Astrocyte of the spinal cord (primary cell): ENCODE results near the gene MAMSTR.
"Not testable (repeated sequence)": the region's sequence is repeated elsewhere in the genome, so short reads cannot be mapped to it uniquely, and the experiment has no call there.

Experiments used
- DNase-seq: peaks from one replicate; pipeline ENCODE4 v3.0.0; 2011; ENCODE audit warnings: low read depth, low spot score
- H3K4me3 ChIP-seq: 2 replicates; pipeline ENCODE4 v1.5.1; 2011; ENCODE audit warnings: low read depth, mild to moderate bottlenecking, low read length, moderate library complexity
- in situ Hi-C: cut with HindIII; loops from 2 replicates; pipeline ENCODE4 v1.10.0; 2017; ENCODE audit warnings: low sequenced_read_pairs
- TF ChIP-seq, protein P1 (sequence below): IDR thresholded peaks from 2 replicates; pipeline ENCODE4 v1.5.1; 2012; ENCODE audit warnings: low read depth, mild to moderate bottlenecking, low read length, inconsistent platforms

The MAMSTR gene

DNA sequence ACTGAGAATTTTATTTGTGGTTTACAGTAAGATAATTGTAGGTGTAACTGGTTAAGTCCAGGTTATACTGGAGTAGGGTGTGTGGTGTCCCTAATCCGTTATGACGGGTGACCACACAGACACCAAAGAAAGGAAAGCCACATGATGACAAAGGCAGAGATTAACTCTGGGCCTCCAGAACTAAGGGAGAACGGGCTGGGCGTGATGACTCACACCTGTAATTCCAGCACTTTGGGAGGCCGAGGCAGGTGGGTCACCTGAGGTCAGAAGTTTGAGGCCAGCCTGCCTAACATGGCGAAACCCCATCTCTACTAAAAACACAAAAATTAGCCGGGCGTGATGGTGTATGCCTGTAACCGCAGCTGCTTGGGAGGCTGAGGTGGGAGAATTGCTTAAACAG is 33.9 kb downstream of the MAMSTR start:
- no peak overlapping the region for H3K4me3 ChIP-seq
- no peak for DNase-seq
- in situ Hi-C loops = no loop called here
- TF ChIP-seq, protein P1, sequence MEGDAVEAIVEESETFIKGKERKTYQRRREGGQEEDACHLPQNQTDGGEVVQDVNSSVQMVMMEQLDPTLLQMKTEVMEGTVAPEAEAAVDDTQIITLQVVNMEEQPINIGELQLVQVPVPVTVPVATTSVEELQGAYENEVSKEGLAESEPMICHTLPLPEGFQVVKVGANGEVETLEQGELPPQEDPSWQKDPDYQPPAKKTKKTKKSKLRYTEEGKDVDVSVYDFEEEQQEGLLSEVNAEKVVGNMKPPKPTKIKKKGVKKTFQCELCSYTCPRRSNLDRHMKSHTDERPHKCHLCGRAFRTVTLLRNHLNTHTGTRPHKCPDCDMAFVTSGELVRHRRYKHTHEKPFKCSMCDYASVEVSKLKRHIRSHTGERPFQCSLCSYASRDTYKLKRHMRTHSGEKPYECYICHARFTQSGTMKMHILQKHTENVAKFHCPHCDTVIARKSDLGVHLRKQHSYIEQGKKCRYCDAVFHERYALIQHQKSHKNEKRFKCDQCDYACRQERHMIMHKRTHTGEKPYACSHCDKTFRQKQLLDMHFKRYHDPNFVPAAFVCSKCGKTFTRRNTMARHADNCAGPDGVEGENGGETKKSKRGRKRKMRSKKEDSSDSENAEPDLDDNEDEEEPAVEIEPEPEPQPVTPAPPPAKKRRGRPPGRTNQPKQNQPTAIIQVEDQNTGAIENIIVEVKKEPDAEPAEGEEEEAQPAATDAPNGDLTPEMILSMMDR = no peak

DNA sequence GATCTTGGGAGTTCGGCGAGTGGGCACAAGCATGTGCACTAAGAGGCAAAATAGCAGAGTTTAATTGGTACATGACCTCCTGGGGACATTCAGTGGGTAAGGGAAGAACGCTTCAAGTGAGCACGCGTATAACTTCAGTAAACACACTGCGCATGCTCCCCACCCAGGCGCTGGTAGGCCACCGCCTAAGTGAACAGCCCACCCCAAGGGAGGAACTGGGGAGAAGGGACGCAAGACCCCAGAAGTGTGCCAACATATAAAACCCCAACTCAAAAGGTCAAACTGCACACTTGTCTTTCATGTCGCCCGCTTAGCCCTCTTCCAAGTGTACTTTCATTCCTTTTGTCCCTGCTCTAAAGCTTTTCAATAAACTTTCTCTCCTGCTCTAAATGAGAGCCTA is 36.2 kb downstream of the MAMSTR start:
- in situ Hi-C loops = no loop called here
- DNase-seq = peak; percentile 62
- TF ChIP-seq, protein P1 = no peak
- H3K4me3 ChIP-seq = peak overlapping the region; percentile 18

DNA sequence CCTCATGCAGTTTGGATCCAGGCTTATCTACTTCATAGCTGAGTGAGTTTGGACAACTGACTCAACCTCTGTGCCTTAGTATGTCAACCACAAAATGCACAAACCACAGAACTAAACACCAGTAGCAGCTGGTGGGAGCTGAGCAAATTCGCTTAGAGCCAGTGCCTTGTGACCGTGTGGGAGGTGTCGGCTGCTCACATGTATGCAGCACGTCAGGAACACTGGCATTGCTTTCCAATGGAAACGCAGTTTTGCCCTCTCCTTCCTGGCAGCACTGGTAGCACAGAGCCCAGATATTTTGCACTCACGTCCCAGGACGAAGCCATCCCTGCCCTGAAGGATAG is 38.4 kb downstream of the MAMSTR start:
- in situ Hi-C loops = no loop called here
- no peak overlapping the region for H3K4me3 ChIP-seq
- TF ChIP-seq, protein P1 = no peak
- DNase-seq = peak; percentile 56

DNA sequence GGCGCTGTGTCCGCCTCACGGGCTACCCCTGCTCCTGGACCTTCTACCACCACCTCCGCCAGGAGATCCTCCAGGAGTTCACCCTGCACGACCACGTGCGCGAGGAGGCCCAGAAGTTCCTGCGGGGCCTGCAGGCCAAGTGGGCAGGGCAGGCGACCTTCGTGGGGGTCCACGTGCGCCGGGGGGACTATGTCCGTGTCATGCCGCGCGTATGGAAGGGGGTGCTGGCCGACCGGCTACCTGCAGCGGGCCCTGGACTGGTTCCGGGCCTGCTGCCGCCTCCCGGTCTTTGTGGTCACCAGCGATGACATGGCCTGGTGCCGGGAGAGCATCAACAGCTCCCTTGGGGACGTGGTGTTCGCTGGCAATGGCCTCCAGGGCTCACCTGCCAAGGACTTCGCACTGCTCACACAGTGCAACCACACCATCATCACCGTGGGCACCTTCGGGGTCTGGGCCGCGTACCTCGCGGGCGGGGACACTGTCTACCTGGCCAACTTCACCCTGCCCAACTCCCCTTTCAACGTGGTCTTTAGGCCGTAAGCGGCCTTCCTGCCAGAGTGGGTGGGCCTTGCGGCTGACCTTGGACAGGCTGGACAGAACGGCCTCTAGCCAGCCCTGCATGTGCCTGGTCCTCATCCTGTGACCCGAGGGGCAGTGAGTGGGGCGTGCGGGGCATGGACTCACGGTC is 38.9 kb downstream of the MAMSTR start:
- in situ Hi-C loops = no loop called here
- DNase-seq = no peak
- TF ChIP-seq, protein P1 = no peak
- no peak overlapping the region for H3K4me3 ChIP-seq

DNA sequence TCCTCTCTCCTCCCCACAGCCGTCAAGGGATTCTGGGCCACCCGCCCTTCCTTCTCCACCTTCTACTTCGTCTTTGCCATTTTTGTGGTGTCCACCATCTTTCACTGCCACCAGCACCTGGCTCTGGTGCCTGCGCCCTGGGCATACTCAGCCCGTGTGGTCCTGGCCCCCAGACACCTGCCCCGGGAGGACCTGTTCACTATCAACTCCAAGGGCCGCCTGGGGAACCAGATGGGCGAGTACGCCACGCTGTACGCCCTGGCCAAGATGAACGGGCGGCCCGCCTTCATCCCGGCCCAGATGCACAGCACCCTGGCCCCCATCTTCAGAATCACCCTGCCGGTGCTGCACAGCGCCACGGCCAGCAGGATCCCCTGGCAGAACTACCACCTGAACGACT is 39.5 kb downstream of the MAMSTR start:
- in situ Hi-C loops, DNase-seq, H3K4me3 ChIP-seq: not testable (repeated sequence)

DNA sequence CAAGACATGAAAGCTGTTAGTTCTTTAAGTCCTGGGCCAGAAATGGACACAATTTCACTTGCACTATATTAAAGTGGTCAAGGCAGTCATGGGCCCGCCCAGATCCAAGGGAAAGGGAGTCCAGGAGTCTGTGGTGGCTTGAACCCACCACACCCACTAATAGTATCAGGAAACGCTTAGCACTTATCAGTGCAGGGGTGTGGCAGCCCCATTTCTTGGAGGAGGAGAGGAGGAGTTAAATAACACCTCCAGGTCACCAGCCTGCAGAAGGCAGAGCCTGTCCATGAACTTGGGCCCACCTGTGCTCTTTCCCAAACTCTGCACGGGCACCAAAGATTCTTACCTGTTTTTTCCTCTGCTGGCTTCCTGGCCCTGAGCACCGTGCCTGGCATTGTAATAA is 41.3 kb downstream of the MAMSTR start:
- no peak overlapping the region for H3K4me3 ChIP-seq
- TF ChIP-seq, protein P1 = no peak
- in situ Hi-C loops = no loop called here
- DNase-seq = no peak

DNA sequence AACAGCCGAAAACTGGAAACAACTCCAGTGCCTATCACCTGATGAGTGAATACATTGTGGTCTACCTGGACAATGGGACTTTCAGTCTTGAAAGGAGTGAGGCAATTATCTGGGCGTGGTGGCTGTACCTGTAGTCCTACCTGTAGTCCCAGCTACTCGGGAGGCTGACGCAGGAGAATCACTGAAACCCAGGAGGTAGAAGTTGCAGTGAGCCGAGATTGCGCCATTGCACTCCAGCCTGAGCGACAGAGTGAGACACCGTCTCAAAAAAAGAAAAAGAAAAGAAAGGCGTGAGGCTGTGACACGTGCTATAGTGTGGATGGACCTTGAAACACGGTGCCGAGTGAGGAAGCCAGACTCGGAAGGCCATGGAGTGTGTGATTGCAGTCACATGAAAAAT is 42.6 kb downstream of the MAMSTR start:
- TF ChIP-seq, protein P1 = no peak
- no peak for DNase-seq
- in situ Hi-C loops = no loop called here

More for the DNA sequence above, 42.6 kb downstream of the MAMSTR start:
- no peak overlapping the region for H3K4me3 ChIP-seq
